Activated naive CD8-positive, alpha-beta T cell treated with anti-CD3 and anti-CD28 coated beads, Interleukin-2, amount 50 U/mL, for 16 hours (primary cell): ENCODE data around the gene IFNAR2.

ENCODE experiments used
- DNase-seq: peaks from one replicate; pipeline ENCODE4 v3.0.0-alpha.2; 2020; ENCODE audit warnings: low read depth, low spot score

IFNAR2 gene

DNA sequence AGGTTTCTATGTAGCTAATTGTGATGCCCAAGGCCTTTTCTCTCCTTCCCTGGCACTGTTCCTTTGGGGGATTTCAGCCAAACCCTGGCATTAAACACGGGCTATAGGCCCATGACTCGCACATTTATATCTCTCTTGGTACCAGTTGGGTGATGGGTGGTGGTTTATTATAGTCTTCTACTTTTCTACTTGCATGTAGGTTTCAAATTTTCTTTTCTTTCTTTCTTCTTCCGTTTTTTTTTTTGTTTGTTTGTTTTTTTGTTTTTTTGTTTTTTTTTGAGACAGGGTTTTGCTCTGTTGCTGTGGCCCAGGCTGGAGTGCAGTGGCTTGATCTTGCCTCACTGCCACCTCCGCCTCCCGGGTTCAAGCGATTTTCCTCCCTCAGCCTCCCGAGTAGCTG is 37.5 kb downstream of the IFNAR2 start:
- DNase-seq: no peak

DNA sequence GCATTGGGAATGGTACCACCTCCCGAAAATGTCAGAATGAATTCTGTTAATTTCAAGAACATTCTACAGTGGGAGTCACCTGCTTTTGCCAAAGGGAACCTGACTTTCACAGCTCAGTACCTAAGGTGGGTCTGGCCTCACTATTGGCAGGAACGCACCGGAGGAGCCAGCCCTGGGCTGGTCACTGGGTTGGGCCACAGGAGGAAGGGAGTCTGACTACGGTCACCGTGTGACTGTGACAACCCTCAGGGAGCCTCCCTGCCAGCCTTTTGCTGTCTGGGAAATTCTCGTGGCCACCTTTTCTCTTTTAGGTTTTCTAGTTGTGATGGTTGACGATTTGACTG is 38.6 kb downstream of the IFNAR2 start:
- DNase-seq: no peak

DNA sequence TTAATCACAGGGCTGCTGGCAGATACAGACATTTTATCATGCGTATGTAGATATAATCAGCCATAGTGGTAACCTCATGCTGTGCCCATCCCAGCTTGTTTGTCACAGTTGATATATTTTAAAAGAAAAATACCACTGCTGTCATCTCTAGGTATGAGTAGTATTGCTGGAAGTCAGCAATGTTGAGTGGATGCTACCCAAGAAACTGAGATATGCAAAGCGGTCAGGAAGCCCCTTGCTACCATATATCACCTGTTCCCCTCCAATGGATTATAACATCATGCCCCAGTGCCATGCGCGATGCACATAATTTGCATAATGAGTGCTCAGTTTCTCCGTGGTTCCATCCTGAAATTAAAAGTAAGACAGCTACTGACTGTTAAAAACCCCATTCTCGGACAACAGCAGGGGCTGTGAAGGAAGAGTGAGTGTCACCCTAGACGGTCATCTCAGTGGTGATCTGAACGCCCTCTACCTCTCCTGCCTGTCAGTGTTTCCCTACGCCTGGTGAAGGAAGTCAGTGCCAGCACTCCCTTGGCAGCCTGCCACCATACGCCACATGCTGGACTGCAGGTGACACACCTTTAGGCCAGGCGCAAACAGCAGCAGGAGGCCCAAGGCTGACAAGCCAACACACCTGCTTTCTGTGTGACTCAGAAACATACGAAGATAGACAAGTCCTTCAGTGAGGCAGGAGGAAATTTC is 39.2 kb downstream of the IFNAR2 start:
- DNase-seq: no peak

DNA sequence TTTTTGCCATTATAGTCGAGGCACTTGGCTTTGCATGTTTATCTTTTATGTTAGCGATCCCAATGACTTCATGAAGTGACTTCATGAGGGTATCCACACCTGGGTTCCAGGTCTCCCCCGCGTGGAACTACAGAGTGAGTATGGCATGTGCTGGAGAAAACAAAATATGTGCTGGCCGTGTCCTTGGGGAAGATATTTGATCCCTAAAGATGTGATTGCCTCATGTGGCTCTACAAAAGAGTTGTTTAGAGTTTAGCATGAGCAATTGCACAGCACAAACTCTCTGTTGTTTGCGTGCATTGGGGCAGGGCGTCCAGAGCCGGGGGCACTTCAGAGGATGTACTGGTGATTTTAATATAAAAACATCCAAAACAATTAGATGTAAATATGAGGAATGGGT is 41.2 kb downstream of the IFNAR2 start:
- no peak for DNase-seq

DNA sequence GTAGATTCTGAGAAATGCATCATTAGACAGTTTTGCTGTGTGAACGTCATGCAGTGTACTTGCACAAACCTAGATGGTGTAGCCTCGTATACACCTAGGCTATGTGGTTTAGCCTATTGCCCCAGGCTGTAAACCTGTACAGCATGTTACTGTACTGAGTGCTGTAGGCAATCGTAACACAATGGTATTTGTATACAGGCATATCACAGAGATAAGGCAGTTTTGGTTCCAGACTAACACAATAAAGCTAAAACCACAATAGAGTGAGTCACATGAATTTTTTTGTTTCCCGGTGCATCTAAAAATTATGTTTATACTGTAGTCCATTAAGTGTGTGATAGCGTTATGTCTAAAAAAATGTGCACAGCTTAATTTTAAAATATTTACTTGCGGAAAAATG is 43.3 kb downstream of the IFNAR2 start:
- DNase-seq: no peak

DNA sequence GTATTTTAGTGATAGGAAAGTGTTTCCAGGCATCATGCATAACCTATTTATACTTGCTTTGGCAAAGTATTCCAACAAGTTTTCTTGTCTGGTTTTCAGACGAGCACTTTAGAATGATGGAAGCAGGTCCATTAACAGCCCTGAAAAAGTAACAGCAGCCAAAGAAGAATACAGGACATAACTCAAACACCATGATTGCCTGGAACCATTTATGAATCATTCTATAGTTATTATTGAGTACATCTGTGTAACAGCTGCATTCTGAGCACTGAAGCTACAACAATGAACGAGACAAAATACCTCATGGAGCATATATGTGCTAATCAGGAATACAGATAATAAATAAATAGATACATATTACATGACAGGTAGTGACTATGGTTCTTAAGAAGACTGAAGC is 49.0 kb downstream of the IFNAR2 start:
- DNase-seq: no peak

DNA sequence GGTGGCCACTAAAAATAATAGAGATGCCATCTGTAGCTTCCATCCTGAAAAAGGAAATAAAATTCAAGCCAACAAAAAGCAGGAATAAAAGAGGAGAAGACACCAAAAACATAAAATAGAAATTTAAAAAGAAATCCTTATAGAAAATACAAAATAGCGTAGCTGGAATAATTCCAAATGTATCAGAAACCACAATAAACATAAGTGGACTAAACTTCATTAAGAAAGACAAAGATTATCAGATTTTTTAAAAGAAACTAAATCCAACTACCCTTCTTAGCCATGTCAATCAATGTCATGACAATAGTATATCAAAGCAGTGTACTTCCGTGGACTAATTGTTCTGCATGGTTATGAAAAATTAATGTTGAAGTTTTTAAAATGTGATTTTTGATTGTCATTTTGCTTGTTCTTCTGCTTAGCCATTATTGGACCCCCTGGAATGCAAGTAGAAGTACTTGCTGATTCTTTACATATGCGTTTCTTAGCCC is 49.6 kb downstream of the IFNAR2 start:
- no peak for DNase-seq
